H1 (cell line): Measurements from ENCODE around the gene BICDL1. TPM values are rescaled to one million over a fixed set of nuclear protein-coding genes. Genes with fewer than 3 reads are reported as not detected.

Experiments used
- CTCF ChIA-PET: fragments of 300-600 bp; sonication (Branson Sonifier 250); formaldehyde crosslinking; loops from one replicate; lab custom pipeline; 2021; ENCODE audit not compliant: partially characterized antibody; lab: Charles Lee
- POLR2A ChIA-PET: fragments of 300-600 bp; sonication (Branson Sonifier 250); formaldehyde crosslinking; loops from one replicate; lab custom pipeline; 2021; ENCODE audit warnings: inconsistent platforms; ENCODE audit not compliant: partially characterized antibody; lab: Charles Lee
- DNase-seq, 2 experiments: peaks; one replicate each; pipeline versions ENCODE4 v3.0.0 to v3.0.0-alpha.2; 2010 to 2022; ENCODE audit warnings: low spot score in 2 of 2, low read depth in 1 of 2, mixed read lengths in 1 of 2
- FAIRE-seq: peaks from 2 replicates; lab custom pipeline; 2011; peaks lifted over from hg19 to GRCh38; lab: Jason Lieb, UNC
- H2AFZ ChIP-seq: 2 replicates; pipeline ENCODE4 v1.8.1; 2012; ENCODE audit warnings: low read length, inconsistent platforms
- H2AK5ac ChIP-seq: 2 replicates; pipeline ENCODE4 v1.6.1; 2013; ENCODE audit warnings: low read depth, low read length
- H2BK120ac ChIP-seq: replicated peaks from 2 replicates; pipeline ENCODE3; 2013; ENCODE audit warnings: low read depth, low read length, inconsistent platforms
- H2BK12ac ChIP-seq: 2 replicates; pipeline ENCODE4 v1.6.1; 2013; ENCODE audit warnings: low read depth, low read length
- H2BK15ac ChIP-seq: 2 replicates; pipeline ENCODE4 v1.6.1; 2013; ENCODE audit warnings: low read length
- H2BK20ac ChIP-seq: 2 replicates; pipeline ENCODE4 v1.6.1; 2013; ENCODE audit warnings: low read length
- H2BK5ac ChIP-seq: 2 replicates; pipeline ENCODE4 v1.6.1; 2013; ENCODE audit warnings: low read depth, low read length
- H3K14ac ChIP-seq: 2 replicates; pipeline ENCODE4 v1.6.1; 2013; ENCODE audit warnings: inconsistent platforms; ENCODE audit not compliant: insufficient read length
- H3K18ac ChIP-seq: 2 replicates; pipeline ENCODE4 v1.6.1; 2013; ENCODE audit warnings: low read length; ENCODE audit errors: extremely low read depth
- H3K23ac ChIP-seq: 2 replicates; pipeline ENCODE4 v1.6.1; 2013; ENCODE audit warnings: inconsistent platforms; ENCODE audit not compliant: insufficient read length
- H3K23me2 ChIP-seq: 2 replicates; pipeline ENCODE4 v1.6.1; 2013; ENCODE audit warnings: low read depth, low read length
- H3K27ac ChIP-seq: 2 replicates; pipeline ENCODE4 v1.6.1; 2011; ENCODE audit warnings: low read depth, low read length, inconsistent platforms
- H3K27me3 ChIP-seq, 4 experiments: replicated peaks in 1 of 4; 1 replicate in 1 of 4; 2 replicates in 3 of 4; pipeline versions ENCODE4 v1.6.1 to v1.8.1; 2011 to 2013; ENCODE audit warnings: low read length in 3 of 4, mild to moderate bottlenecking in 3 of 4, inconsistent platforms in 2 of 4, mixed read lengths in 2 of 4, moderate library complexity in 1 of 4; ENCODE audit not compliant: control insufficient read depth in 3 of 4, insufficient read depth in 3 of 4; ENCODE audit errors: extremely low read depth in 1 of 4
- H3K36me3 ChIP-seq, 4 experiments: 2 replicates each; pipeline versions ENCODE4 v1.6.1 to v1.8.1; 2011 to 2013; ENCODE audit warnings: mild to moderate bottlenecking in 4 of 4, low read length in 3 of 4, moderate library complexity in 2 of 4, control low read depth in 1 of 4, inconsistent platforms in 1 of 4; ENCODE audit not compliant: insufficient read depth in 4 of 4, control insufficient read depth in 2 of 4
- H3K4ac ChIP-seq: replicated peaks from 2 replicates; pipeline ENCODE3; 2013; ENCODE audit warnings: low read length, low read depth, mixed read lengths, inconsistent platforms; ENCODE audit not compliant: insufficient read length
- H3K4me1 ChIP-seq, 4 experiments: replicated peaks in 1 of 4; 1 replicate in 1 of 4; 2 replicates in 3 of 4; pipeline versions ENCODE4 v1.6.1 to v1.8.1; 2011 to 2013; ENCODE audit warnings: low read length in 3 of 4, inconsistent platforms in 2 of 4, mixed read lengths in 1 of 4; ENCODE audit not compliant: insufficient read depth in 4 of 4, control insufficient read depth in 3 of 4
- H3K4me2 ChIP-seq, 2 experiments: 2 replicates each; pipeline versions ENCODE4 v1.6.1 to v1.8.1; 2011 to 2013; ENCODE audit warnings: low read depth in 2 of 2, low read length in 2 of 2, control low read depth in 1 of 2, inconsistent platforms in 1 of 2, mild to moderate bottlenecking in 1 of 2; ENCODE audit not compliant: insufficient read depth in 1 of 2
- H3K4me3 ChIP-seq, 4 experiments: fragments of 200-600, 300-600 bp in 1 of 4; sonication (generic), shearing (Covaris generic), sonication (Bioruptor Twin) in 1 of 4; 2 replicates each; pipeline versions ENCODE4 v1.5.1 to v1.8.1; 2011 to 2016; ENCODE audit warnings: low read length in 4 of 4, low read depth in 3 of 4, control low read depth in 2 of 4, inconsistent platforms in 2 of 4, mild to moderate bottlenecking in 2 of 4, mixed read lengths in 1 of 4, moderate library complexity in 1 of 4; ENCODE audit not compliant: insufficient read depth in 2 of 4; ENCODE audit errors: extremely low read depth in 1 of 4
- H3K56ac ChIP-seq: replicated peaks from 2 replicates; pipeline ENCODE3; 2013; ENCODE audit warnings: low read depth, mild to moderate bottlenecking, mixed read lengths, low read length, inconsistent platforms; ENCODE audit not compliant: insufficient read length
- H3K79me1 ChIP-seq: 2 replicates; pipeline ENCODE4 v1.6.1; 2013; ENCODE audit warnings: low read depth, low read length, control low read depth
- H3K79me2 ChIP-seq, 2 experiments: 2 replicates each; pipeline versions ENCODE4 v1.6.1 to v1.8.1; 2012 to 2013; ENCODE audit warnings: low read length in 2 of 2, mild to moderate bottlenecking in 2 of 2, inconsistent platforms in 1 of 2; ENCODE audit not compliant: insufficient read depth in 2 of 2, control insufficient read depth in 1 of 2
- H3K9ac ChIP-seq, 4 experiments: replicated peaks in 1 of 4; 1 replicate in 1 of 4; 2 replicates in 3 of 4; pipeline versions ENCODE4 v1.6.1 to v1.8.1; 2011 to 2013; ENCODE audit warnings: low read depth in 3 of 4, low read length in 3 of 4, control low read depth in 2 of 4, mild to moderate bottlenecking in 2 of 4, moderate library complexity in 2 of 4, inconsistent platforms in 1 of 4; ENCODE audit errors: extremely low read depth in 1 of 4
- H3K9me3 ChIP-seq, 2 experiments: 2 replicates each; pipeline versions ENCODE4 v1.6.1 to v1.8.1; 2012 to 2013; ENCODE audit warnings: mild to moderate bottlenecking in 2 of 2, moderate library complexity in 2 of 2, control low read depth in 1 of 2, inconsistent platforms in 1 of 2, low read depth in 1 of 2, low read length in 1 of 2, mixed read lengths in 1 of 2; ENCODE audit not compliant: insufficient read depth in 2 of 2
- H4K20me1 ChIP-seq, 2 experiments: replicated peaks in 1 of 2; 2 replicates each; pipeline versions ENCODE3 to v1.8.1; 2011 to 2013; ENCODE audit warnings: inconsistent platforms in 2 of 2, low read length in 2 of 2, mild to moderate bottlenecking in 1 of 2; ENCODE audit not compliant: insufficient read depth in 2 of 2, control insufficient read depth in 1 of 2
- H4K5ac ChIP-seq: 2 replicates; pipeline ENCODE4 v1.6.1; 2013; ENCODE audit warnings: low read length, low read depth, mixed read lengths, inconsistent platforms; ENCODE audit not compliant: insufficient read length
- H4K8ac ChIP-seq: 2 replicates; pipeline ENCODE4 v1.8.0; 2013; ENCODE audit warnings: mild to moderate bottlenecking, moderate library complexity, low read length, inconsistent platforms; ENCODE audit not compliant: insufficient read depth; ENCODE audit errors: extremely low read depth
- H4K91ac ChIP-seq: replicated peaks from 2 replicates; pipeline ENCODE3; 2013; ENCODE audit warnings: low read length, mixed read lengths, inconsistent platforms; ENCODE audit not compliant: insufficient read length
- ASH2L ChIP-seq: fragments of 200-600, 300-600 bp; sonication (generic); IDR thresholded peaks from one replicate; pipeline ENCODE4 v1.7.1; 2017; ENCODE audit warnings: low read length
- CREB1 ChIP-seq: IDR thresholded peaks from 2 replicates; pipeline ENCODE4 v1.6.1; 2012; ENCODE audit warnings: inconsistent platforms
- CTBP2 ChIP-seq: IDR thresholded peaks from 2 replicates; pipeline ENCODE4 v1.7.0; 2011; ENCODE audit warnings: borderline replicate concordance, mild to moderate bottlenecking, moderate library complexity, mixed read lengths, low read length; ENCODE audit not compliant: insufficient read depth, insufficient read length
- CTCF ChIP-seq, 3 experiments: IDR thresholded peaks; 1 replicate in 2 of 3; 2 replicates in 1 of 3; pipeline versions ENCODE4 v1.5.1 to v1.6.1; 2011; ENCODE audit warnings: low read length in 3 of 3, mild to moderate bottlenecking in 3 of 3, inconsistent platforms in 2 of 3, low read depth in 1 of 3, moderate library complexity in 1 of 3; ENCODE audit not compliant: insufficient read depth in 1 of 3; ENCODE audit errors: control extremely low read depth in 1 of 3
- EP300 ChIP-seq, 2 experiments: IDR thresholded peaks; 1 replicate in 1 of 2; 2 replicates in 1 of 2; pipeline ENCODE4 v1.6.1; 2011 to 2012; ENCODE audit warnings: low read depth in 2 of 2, low read length in 2 of 2, mild to moderate bottlenecking in 2 of 2, borderline replicate concordance in 1 of 2, inconsistent platforms in 1 of 2, moderate library complexity in 1 of 2
- MAX ChIP-seq: IDR thresholded peaks from 2 replicates; pipeline ENCODE4 v1.6.1; 2012; ENCODE audit warnings: inconsistent platforms
- RXRA ChIP-seq: IDR thresholded peaks from 2 replicates; pipeline ENCODE4 v1.6.1; 2011; ENCODE audit warnings: low read depth, mild to moderate bottlenecking, low read length, moderate library complexity; ENCODE audit not compliant: insufficient read depth
- SAP30 ChIP-seq: fragments of 300-600 bp; sonication (generic); IDR thresholded peaks from 2 replicates; pipeline ENCODE4 v1.7.1; 2012; ENCODE audit warnings: low read length, moderate library complexity, mild to moderate bottlenecking, inconsistent platforms; ENCODE audit not compliant: insufficient read depth, insufficient replicate concordance
- TAF1 ChIP-seq: IDR thresholded peaks from 2 replicates; pipeline ENCODE4 v1.6.1; 2011; ENCODE audit warnings: mild to moderate bottlenecking, low read depth, low read length
- WGBS, 2 experiments: shearing (Covaris generic) in 1 of 2; methylation state at CpG; one replicate each; pipeline versions ENCODE4 v1.1.6 to v1.1.7; 2013 to 2015; ENCODE audit warnings: low lambda C conversion rate in 2 of 2, mixed read lengths in 2 of 2, inconsistent platforms in 1 of 2, low coverage in 1 of 2, missing lambda C conversion rate in 1 of 2; ENCODE audit not compliant: insufficient replicate concordance in 2 of 2, insufficient coverage in 1 of 2, insufficient read length in 1 of 2; ENCODE audit errors: extremely low coverage in 1 of 2, missing lambda C conversion rate in 1 of 2; 5-methylcytosine and 5-hydroxymethylcytosine counted together
- polyA plus RNA-seq, 7 experiments: library from polyadenylated mRNA; depleted of rRNA in 3 of 7; stranded (reverse) in 5 of 7; unstranded in 2 of 7; fragments of >200 nt in 5 of 7; fragments of 200-250 nt in 2 of 7; gene quantifications; 1 replicate in 5 of 7; 2 replicates in 1 of 7; 4 replicates in 1 of 7; pipeline versions ENCODE4 v1.2.1 to v1.2.3, GENCODE V29; 2011 to 2013; ENCODE audit warnings: missing spikeins in 2 of 7, mixed read lengths in 2 of 7
- total RNA-seq: library from RNA; stranded (reverse); fragmentation: NEBNext Ultra II Directional; extraction: Animal tissue kit (Norgen Biotek cat#: 25700); gene quantifications from 2 replicates; pipeline ENCODE4 v1.2.1, GENCODE V29; 2021

Gene BICDL1
- total and polyA plus RNA-seq, 2 of the 8 experiments (the other 6 are each of a cell fraction or from before 2014, with no cell fraction given), result 17.2 to 25.9 TPM

- CTCF ChIA-PET, result interaction anchor here (0.7 to 2.1 kb wide), 3 partner anchors 9 to 27 kb away, joined by 3 to 4 read pairs (median 3); partner anchors contain the start of gene RAB35
- TF ChIP-seq CTCF (IDR thresholded peaks at IDR 0.05; ENCODE audit: control extremely low read depth in 1 of 3, insufficient read depth in 1 of 3, low read depth in 1 of 3, low read length in 3 of 3) (no peak), TAF1 (no peak), RXRA (no peak), EP300 (IDR thresholded peaks at IDR 0.05; ENCODE audit: borderline replicate concordance in 1 of 2, low read depth in 2 of 2, low read length in 2 of 2) (no peak), SAP30 (no peak), CTBP2 (no peak), MAX (no peak), ASH2L (no peak), CREB1 (no peak)
Measured at GRCh38 chr12:120089796-120090195, 100.8 kb downstream of the BICDL1 start.

More at GRCh38 chr12:120089796-120090195, 100.8 kb downstream of the BICDL1 start:
- no peak overlapping the region for H3K18ac ChIP-seq
- no peak overlapping the region for H3K27ac ChIP-seq
- H2BK20ac ChIP-seq, result no peak overlapping the region
- H3K79me1 ChIP-seq, result no peaks in the 10 kb centered on the region
- no peak overlapping the region for H2AK5ac ChIP-seq
- H3K36me3 ChIP-seq, result no peaks in the 10 kb centered on the region; a peak in 1 of 8 replicates
- H2BK15ac ChIP-seq, result peak overlapping the region; percentile 65; the same call in 1 of the 2 replicates
- no peaks in the 10 kb centered on the region for H3K9me3 ChIP-seq
- no peak for DNase-seq
- H3K56ac ChIP-seq, result no peak overlapping the region
- H3K4me3 ChIP-seq, result no peak overlapping the region
- H2BK12ac ChIP-seq, result 0 out of 2 replicates have a peak overlapping the region, but pooled peaks have one; percentile 60
- peaks cover 4% of the 10 kb centered on the region; the same call in 1 of the 2 replicates for H3K23me2 ChIP-seq
- no peaks in the 10 kb centered on the region for H3K27me3 ChIP-seq
- no peaks in the 10 kb centered on the region for H3K79me2 ChIP-seq
- peaks cover 13 to 42% (median 32%) of the 10 kb centered on the region in 4 experiments for H3K4me1 ChIP-seq
- no peak overlapping the region for H2BK5ac ChIP-seq
- no peak overlapping the region for H2AFZ ChIP-seq
- H3K4ac ChIP-seq, result no peak overlapping the region
- H3K4me2 ChIP-seq, result no peak overlapping the region
- 90% methylated on average over 2 of the region's 2 CpGs; no CpG with 5 or more reads in 1 of the 2 experiments for WGBS, 2 experiments
- no peak overlapping the region for H4K91ac ChIP-seq
- no peak overlapping the region for H4K8ac ChIP-seq
- no peak overlapping the region for H3K23ac ChIP-seq
- no peak overlapping the region for H3K14ac ChIP-seq
- H4K20me1 ChIP-seq, result peaks cover 0 to 4% of the 10 kb centered on the region in 2 experiments
- H4K5ac ChIP-seq, result no peak overlapping the region
- no peak overlapping the region for H2BK120ac ChIP-seq
- no peak for FAIRE-seq
- no peak overlapping the region; a peak in 1 of 7 replicates for H3K9ac ChIP-seq
- POLR2A ChIA-PET, result interaction anchor here (0.8 to 11.7 kb wide), 5 partner anchors 12 to 111 kb away, joined by 3 to 96 read pairs (median 12); partner anchors contain the start of genes BICDL1, RAB35 and RPLP0
